Kasumi-1 (cell line): ENCODE measurements around the gene EDN3.
"Not testable (repeated sequence)": the region's sequence is repeated elsewhere in the genome, so short reads cannot be mapped to it uniquely, and the experiment has no call there.

ENCODE experiments used
- DNase-seq, 2 experiments: peaks; one replicate each; lab custom pipeline; 2025; lab: John Stamatoyannopoulos, UW

Gene EDN3

DNA sequence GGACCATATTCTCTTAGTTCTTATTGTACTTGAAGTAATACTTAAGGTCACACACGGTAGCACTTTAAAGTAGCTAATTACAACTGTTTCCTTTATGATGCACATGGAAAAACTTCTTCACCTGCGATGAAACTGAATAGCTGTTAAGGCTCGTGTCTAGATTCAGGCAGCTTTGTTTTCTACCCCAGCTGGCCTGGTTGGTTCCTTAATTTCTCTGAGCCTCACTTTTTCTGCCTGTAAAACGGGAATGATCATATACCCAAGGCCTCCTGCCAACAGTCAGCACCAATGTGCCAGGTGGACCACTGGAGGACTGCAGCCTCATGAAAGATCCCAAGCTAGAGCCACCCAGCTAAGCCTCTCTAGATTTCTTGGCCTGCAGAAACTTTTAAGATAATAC is 35.0 kb downstream of the EDN3 start:
- DNase-seq: no peak

- DNase-seq: no peak
Measured at GRCh38 chr20:59336540-59336939, 36.1 kb downstream of the EDN3 start.

DNA sequence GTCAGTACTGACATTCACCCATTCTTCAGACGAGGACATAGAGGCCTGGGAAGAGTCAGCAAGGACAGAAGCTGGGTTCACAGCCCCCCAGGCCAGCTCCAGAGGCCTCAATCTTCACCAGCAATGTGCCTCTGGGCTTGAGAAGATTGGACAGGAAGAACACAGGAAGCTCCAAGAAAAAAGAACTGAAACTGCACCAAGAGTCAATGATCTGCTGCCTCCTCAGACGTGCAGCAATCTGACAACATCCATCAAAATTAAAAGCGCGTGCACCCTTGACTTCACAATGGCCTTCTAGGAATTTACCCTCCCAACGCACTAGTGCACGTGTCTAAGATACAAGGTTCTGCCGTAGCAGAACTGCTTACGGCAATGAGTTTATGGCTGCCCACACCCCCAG is 38.0 kb downstream of the EDN3 start:
- not testable (repeated sequence) for DNase-seq

GRCh38 chr20:59340201-59340885 is 39.9 kb downstream of the EDN3 start:
- DNase-seq: no peak

GRCh38 chr20:59341285-59342022 is 41.0 kb downstream of the EDN3 start:
- DNase-seq: not testable (repeated sequence)

GRCh38 chr20:59342023-59342957 is 41.9 kb downstream of the EDN3 start:
- no peak for DNase-seq

DNA sequence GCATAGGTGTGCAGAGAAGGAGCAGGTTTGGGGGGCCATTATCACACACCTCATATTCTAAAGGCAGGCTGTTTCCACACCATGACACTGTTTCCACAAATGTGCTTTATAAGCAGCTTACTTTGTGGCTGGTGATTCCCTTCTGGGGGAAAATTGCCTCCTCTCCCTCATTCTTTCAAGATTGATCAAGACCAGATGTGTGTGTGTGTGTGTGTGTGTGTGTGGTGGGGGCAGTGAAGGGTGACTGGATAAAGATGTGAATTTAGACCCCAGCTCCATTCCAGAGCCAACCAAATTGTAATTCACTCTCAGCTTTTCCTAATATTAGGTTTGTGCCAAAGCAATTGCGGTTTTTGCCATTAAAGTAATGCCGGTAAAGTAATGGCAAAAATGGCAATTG is 45.6 kb downstream of the EDN3 start:
- no peak for DNase-seq

DNA sequence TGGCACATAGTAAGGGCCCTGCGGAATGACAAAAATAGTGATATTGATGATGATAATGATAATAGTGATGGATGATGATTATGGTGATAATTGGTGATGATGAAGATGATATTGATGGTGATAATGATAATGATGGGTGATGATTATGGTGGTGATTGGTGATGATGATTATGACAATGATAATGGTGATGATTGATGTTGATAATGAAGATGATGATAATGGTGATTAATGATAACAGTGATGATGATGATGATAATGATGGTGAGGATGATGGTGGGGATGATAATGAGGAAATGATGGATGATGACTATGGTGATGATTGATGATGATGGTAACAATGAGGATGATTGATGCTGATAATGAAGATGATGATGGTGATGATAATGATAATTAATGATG is 48.9 kb downstream of the EDN3 start:
- DNase-seq: no peak

DNA sequence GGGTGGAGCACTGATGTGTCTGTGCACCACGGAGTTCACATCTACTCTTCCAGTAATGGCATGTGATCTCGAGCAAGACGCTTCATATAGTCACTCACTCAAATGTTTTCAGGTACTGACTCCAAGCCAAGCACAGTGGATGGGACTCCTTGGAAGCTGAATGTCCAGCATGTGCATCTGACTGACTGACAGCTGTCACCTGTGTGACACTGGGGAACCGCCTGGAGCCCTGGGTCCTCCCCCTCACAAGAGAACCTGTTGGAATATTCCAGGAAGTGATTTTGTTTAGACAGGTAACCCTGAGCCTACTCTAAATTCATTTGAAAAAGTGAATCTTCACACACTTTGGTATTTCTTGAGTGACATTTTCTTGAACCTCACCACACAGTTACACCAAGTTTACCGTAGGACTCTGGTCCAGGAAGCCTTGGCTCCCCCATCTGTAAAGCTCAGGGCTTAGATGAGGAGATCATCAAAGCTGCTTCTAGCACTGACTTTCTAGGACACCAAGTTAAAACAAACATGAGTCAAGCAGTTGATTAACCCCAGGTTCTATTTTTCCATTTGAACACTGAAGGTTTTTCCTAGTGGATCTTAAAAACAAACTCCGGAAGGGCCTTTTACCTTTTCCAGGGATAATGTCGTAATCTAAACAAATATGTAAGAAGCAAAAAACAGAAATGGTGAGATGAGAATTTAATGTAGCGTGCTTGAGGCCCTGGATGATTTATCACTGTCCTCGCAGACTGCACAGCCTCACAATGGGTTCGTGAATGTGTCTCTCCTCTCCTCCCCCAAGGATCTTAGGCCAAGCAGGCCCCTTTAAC is 50.1 kb downstream of the EDN3 start:
- DNase-seq: no peak

DNA sequence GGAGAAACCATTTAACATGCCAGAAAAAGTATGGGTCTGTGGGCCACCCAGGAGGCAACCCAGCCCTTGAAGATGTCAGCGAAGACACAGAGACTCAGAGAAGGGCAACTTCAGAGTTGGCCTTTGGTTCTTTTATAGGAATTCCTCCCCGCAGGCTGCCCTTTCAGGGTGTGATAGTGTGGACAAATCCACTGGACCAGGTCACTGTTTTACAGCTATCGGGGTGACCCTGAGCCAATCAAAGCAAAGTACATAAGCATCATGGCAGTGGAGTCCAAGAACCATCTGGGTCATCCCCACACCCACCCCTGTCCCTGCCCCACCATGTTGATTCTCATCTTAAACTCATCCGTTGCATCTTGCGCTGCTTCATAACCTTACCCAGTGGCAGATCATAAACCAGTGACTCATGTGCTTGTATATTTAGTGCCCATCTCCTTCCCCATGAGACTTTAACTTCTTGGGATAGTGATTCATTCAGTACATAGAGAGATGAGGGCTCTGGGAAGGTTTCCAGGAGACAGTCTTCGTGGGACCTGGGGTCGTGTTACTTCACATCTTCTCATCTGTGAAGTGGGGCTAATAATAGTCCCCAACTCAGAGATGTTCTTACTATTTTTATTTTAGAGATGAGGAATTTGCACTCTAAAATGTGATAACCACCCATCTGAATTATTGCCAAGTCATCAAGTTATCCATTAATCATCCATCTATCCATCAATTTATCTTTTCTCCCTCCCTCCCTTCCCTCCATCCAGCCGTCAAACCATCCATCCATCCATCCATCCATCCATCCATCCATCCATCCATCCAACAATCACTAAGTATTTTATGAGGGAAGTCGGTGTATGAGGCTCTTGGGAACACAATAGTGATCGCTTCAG is 51.0 kb downstream of the EDN3 start:
- DNase-seq: no peak

DNA sequence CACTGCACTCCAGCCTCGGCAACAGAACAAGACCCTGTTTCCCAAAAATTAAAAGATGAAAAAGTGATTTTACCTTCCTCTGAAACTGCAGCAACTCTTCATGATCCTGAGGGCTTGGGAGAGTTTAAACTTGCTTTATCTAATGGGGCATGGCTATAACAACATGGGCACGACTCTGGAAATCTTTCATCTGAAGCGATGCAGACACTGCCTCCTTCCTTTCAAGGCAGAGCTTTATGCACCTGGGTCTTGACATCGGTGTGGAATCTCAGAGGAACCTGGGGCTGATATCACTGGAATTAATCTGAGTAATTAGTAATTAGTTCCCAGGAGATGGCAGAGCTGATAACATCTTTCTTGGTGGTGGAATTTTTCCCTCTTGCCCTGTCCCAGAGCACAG is 52.1 kb downstream of the EDN3 start:
- DNase-seq: no peak

GRCh38 chr20:59352990-59353389 is 52.6 kb downstream of the EDN3 start:
- DNase-seq: no peak

GRCh38 chr20:59354460-59354859 is 54.0 kb downstream of the EDN3 start:
- DNase-seq: no peak

- DNase-seq: no peak
Measured at GRCh38 chr20:59355242-59355641, 54.8 kb downstream of the EDN3 start.

DNA sequence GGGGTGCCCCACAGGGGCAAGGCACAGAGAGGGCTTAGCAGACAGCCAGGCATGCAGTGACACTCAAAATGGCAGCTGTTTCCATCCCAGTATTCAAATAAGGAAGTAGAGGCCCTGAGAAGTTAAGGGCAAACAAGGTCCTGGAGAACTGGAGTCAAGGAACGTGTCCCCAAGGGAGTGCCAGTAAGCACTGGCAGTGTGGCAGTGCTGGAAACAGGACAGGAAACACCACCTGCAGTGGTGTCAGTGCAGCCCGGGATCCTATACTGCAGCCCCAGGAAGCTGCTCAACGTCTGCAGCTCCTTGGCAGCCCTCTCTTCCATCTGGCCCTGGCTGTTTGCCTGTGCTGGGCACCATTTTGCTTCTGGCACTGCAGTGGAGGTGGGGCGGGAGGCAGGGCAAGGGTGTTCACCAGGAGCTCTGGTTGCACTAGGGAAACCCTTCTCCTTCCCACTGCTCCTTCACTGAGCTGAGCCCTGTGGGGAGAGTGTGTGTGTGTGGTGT is 56.3 kb downstream of the EDN3 start:
- DNase-seq: no peak

DNA sequence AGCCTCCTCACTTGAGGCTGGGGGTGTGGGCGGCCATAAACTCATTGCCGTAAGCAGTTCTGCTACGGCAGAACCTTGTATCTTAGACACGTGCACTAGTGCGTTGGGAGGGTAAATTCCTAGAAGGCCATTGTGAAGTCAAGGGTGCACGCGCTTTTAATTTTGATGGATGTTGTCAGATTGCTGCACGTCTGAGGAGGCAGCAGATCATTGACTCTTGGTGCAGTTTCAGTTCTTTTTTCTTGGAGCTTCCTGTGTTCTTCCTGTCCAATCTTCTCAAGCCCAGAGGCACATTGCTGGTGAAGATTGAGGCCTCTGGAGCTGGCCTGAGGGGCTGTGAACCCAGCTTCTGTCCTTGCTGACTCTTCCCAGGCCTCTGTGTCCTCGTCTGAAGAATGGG is 58.4 kb downstream of the EDN3 start:
- not testable (repeated sequence) for DNase-seq

- no peak for DNase-seq
Measured at GRCh38 chr20:59359906-59360725, 59.7 kb downstream of the EDN3 start.

GRCh38 chr20:59360934-59361333 is 60.5 kb downstream of the EDN3 start:
- DNase-seq: no peak

- DNase-seq: no peak
Measured at GRCh38 chr20:59361411-59361810, 61.0 kb downstream of the EDN3 start.

GRCh38 chr20:59363101-59363500 is 62.7 kb downstream of the EDN3 start:
- no peak for DNase-seq
